Neural cell (in vitro differentiated cells): ENCODE data around the gene SVOP.
"Not testable (repeated sequence)": the region's sequence is repeated elsewhere in the genome, so short reads cannot be mapped to it uniquely, and the experiment has no call there.

ENCODE experiments used
- MXI1 ChIP-seq: fragments of 450-650 bp; conservative IDR thresholded peaks from 2 replicates; pipeline ENCODE4 v1.6.1; 2014; ENCODE audit warnings: antibody characterized with exemption, mild to moderate bottlenecking; ENCODE audit not compliant: poor library complexity, severe bottlenecking
- RAD21 ChIP-seq: fragments of 450-650 bp; conservative IDR thresholded peaks from 2 replicates; pipeline ENCODE4 v1.6.1; 2014; ENCODE audit warnings: antibody characterized with exemption, mild to moderate bottlenecking, moderate library complexity
- TF ChIP-seq, protein P1 (sequence below): IDR thresholded peaks from 2 replicates; pipeline ENCODE4 v1.6.1; 2012; ENCODE audit warnings: borderline replicate concordance
- TF ChIP-seq, protein P2 (sequence below): fragments of 450-650 bp; IDR thresholded peaks from 2 replicates; pipeline ENCODE4 v1.5.1; 2014; ENCODE audit warnings: antibody characterized with exemption, mild to moderate bottlenecking, moderate library complexity; ENCODE audit not compliant: poor library complexity, severe bottlenecking

DNA sequence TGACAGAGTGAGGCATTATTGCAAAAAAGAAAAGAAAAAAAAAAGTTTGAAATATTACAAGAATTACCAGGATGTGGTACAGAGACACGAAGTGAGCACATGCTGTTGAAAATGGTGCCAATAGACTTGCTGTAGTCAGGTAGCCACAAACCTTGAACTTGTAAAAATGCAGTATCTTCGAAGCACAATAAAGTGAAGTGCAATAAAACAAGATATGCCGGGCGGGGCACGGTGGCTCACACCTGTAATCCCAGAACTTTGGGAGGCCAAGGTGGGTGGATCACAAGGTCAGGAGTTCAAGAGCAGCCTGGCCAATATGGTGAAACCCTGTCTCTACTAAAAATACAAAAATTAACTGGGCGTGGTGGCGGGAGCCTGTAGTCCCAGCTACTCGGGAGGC is 28.9 kb upstream of the SVOP start:
- TF ChIP-seq, protein P1, sequence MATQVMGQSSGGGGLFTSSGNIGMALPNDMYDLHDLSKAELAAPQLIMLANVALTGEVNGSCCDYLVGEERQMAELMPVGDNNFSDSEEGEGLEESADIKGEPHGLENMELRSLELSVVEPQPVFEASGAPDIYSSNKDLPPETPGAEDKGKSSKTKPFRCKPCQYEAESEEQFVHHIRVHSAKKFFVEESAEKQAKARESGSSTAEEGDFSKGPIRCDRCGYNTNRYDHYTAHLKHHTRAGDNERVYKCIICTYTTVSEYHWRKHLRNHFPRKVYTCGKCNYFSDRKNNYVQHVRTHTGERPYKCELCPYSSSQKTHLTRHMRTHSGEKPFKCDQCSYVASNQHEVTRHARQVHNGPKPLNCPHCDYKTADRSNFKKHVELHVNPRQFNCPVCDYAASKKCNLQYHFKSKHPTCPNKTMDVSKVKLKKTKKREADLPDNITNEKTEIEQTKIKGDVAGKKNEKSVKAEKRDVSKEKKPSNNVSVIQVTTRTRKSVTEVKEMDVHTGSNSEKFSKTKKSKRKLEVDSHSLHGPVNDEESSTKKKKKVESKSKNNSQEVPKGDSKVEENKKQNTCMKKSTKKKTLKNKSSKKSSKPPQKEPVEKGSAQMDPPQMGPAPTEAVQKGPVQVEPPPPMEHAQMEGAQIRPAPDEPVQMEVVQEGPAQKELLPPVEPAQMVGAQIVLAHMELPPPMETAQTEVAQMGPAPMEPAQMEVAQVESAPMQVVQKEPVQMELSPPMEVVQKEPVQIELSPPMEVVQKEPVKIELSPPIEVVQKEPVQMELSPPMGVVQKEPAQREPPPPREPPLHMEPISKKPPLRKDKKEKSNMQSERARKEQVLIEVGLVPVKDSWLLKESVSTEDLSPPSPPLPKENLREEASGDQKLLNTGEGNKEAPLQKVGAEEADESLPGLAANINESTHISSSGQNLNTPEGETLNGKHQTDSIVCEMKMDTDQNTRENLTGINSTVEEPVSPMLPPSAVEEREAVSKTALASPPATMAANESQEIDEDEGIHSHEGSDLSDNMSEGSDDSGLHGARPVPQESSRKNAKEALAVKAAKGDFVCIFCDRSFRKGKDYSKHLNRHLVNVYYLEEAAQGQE, result not testable (repeated sequence)
- TF ChIP-seq, protein P2, sequence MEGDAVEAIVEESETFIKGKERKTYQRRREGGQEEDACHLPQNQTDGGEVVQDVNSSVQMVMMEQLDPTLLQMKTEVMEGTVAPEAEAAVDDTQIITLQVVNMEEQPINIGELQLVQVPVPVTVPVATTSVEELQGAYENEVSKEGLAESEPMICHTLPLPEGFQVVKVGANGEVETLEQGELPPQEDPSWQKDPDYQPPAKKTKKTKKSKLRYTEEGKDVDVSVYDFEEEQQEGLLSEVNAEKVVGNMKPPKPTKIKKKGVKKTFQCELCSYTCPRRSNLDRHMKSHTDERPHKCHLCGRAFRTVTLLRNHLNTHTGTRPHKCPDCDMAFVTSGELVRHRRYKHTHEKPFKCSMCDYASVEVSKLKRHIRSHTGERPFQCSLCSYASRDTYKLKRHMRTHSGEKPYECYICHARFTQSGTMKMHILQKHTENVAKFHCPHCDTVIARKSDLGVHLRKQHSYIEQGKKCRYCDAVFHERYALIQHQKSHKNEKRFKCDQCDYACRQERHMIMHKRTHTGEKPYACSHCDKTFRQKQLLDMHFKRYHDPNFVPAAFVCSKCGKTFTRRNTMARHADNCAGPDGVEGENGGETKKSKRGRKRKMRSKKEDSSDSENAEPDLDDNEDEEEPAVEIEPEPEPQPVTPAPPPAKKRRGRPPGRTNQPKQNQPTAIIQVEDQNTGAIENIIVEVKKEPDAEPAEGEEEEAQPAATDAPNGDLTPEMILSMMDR, result not testable (repeated sequence)
- TF ChIP-seq RAD21, MXI1: not testable (repeated sequence)
